ENCODE measurements around the gene QRFPR. TPM values are rescaled to one million over a fixed set of nuclear protein-coding genes. Genes with fewer than 3 reads are reported as not detected.

The QRFPR gene
- total and polyA plus RNA-seq, 3 donors from 2014 or later, result 0.54 to 2.4 (median 0.93) TPM

DNA sequence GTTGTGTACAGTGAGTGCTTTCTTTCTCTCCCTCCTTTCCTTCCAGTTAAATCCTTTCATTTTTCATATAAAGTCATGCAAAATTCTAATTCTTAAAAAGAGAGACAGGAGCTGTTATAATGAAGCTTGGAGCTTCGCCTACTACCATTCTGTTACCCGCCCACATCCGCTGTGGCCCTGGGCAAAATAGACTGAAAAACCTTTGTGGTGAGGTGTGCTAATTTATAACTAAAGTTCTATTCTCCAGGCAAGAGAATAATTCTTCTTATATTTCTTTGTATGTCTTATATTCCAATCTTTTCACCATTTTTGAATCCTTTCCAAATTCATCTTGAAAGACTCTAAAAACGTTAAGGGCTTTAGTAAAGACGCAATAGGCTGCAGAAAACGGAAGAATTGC, 7.0 kb downstream of the QRFPR start:
- Histone ChIP-seq H3K9me3 (no peaks in the 10 kb centered on the region), H3K27ac (no peak overlapping the region), H3K36me3 (ENCODE audit: low read depth, missing control alignments) (no peaks in the 10 kb centered on the region), H3K4me3 (no peak overlapping the region), H3K4me1 (no peaks in the 10 kb centered on the region), H3K27me3 (no peaks in the 10 kb centered on the region)
- 77 to 87% methylated on average over 6 of the region's 6 CpGs for WGBS, 2 donors
- DNase-seq, result no peak
- intact Hi-C loops (cut with DNase I; ENCODE audit: low total_unique reads), result loop anchor here (5.0 kb wide), 1 partner anchor 283 kb away; no protein-coding TSS in a partner anchor
- TF ChIP-seq, protein P1, sequence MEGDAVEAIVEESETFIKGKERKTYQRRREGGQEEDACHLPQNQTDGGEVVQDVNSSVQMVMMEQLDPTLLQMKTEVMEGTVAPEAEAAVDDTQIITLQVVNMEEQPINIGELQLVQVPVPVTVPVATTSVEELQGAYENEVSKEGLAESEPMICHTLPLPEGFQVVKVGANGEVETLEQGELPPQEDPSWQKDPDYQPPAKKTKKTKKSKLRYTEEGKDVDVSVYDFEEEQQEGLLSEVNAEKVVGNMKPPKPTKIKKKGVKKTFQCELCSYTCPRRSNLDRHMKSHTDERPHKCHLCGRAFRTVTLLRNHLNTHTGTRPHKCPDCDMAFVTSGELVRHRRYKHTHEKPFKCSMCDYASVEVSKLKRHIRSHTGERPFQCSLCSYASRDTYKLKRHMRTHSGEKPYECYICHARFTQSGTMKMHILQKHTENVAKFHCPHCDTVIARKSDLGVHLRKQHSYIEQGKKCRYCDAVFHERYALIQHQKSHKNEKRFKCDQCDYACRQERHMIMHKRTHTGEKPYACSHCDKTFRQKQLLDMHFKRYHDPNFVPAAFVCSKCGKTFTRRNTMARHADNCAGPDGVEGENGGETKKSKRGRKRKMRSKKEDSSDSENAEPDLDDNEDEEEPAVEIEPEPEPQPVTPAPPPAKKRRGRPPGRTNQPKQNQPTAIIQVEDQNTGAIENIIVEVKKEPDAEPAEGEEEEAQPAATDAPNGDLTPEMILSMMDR (IDR thresholded peaks at IDR 0.05), result no peak
- no peak for TF ChIP-seq POLR2A (IDR thresholded peaks at IDR 0.05)

DNA sequence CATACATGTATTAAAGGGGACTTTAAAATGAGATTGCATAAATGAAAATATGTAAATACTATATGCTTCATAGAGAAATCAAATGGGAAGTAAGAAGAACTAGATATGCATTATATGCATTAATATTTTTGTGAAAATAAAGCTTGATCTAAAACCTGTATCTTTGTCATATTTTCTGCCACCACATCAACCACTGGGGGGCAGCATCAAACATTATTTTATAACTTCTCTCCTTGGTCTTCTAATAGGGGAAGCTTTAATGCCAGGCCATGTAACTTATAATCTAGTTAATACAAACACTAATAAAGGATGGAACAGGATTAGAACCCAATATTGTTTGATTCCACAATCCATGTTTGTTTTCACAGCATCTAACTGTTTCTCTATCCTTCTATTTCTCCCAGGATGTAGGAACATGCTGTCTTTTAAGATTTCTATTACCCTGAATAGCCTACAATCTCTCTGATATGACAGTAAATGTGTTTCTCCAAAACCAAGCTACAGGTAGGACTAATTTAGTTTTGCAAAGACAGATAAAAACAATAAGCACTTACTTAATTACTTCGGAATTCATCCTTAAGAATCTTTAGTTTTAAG, 10.0 kb downstream of the QRFPR start:
- Histone ChIP-seq H3K9me3 (no peaks in the 10 kb centered on the region), H3K36me3 (ENCODE audit: low read depth, missing control alignments) (no peaks in the 10 kb centered on the region), H3K4me3 (no peak overlapping the region), H3K27ac (no peak overlapping the region), H3K27me3 (no peaks in the 10 kb centered on the region), H3K4me1 (no peaks in the 10 kb centered on the region)
- intact Hi-C loops (cut with DNase I; ENCODE audit: low total_unique reads), result loop anchor here (5.0 kb wide), 1 partner anchor 286 kb away; no protein-coding TSS in a partner anchor
- 86 to 87% methylated on average over 1 of the region's 1 CpG for WGBS, 2 donors
- TF ChIP-seq, protein P1 (IDR thresholded peaks at IDR 0.05), result peak; percentile 29 to 70 (median 58)
- no peak for TF ChIP-seq POLR2A (IDR thresholded peaks at IDR 0.05)
- DNase-seq, result peak; percentile 72

DNA sequence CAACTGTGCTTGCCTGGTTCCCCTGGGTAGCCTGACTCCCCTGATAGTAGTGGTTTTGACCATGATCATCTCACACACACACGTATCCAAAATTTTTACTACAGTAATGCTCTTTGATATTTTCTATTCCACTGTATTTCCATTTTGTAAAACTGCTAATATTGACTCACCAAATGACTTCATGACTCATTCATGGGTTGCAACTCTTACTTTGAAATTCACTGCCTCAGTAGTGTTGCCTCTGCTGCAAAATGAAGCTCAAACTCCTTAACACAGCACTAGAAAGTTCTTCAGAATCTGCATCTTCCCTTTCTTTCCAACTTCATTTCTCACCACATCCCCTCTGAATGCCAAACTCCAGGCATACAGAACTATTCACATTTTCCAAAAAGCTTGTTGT, 20.3 kb downstream of the QRFPR start:
- no peak overlapping the region for H3K27ac ChIP-seq
- no peaks in the 10 kb centered on the region for H3K36me3 ChIP-seq (ENCODE audit: low read depth, missing control alignments)
- WGBS, 2 donors, result 88 to 94% methylated on average over 1 of the region's 1 CpG
- TF ChIP-seq, protein P1 (IDR thresholded peaks at IDR 0.05), result no peak
- TF ChIP-seq POLR2A (IDR thresholded peaks at IDR 0.05), result no peak
- H3K27me3 ChIP-seq, result no peaks in the 10 kb centered on the region
- no peaks in the 10 kb centered on the region for H3K4me1 ChIP-seq
- no peak for DNase-seq
- H3K4me3 ChIP-seq, result no peak overlapping the region
- H3K9me3 ChIP-seq, result no peaks in the 10 kb centered on the region
- intact Hi-C loops (cut with DNase I; ENCODE audit: low total_unique reads), result loop anchor here (10.0 kb wide), 1 partner anchor 374 kb away; no protein-coding TSS in a partner anchor

DNA sequence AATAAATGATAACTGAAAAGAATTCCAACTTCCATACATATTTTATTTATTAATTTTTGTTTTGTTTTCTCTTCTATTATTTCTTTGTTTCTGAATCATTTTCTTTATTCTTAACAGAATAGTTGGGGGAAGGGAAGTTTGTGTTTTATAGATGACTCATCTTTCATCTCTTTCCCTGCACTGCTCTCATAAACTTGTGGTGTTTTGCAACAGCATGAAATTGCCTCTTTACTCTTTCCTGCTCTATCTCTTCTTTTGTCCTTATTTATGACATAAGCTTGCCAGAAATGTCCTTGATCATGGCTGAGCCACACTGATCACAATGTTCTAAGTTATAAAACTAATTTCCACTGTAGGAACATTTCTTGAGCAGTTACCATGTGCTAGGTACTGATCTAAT, 22.3 kb downstream of the QRFPR start:
- TF ChIP-seq, protein P1 (IDR thresholded peaks at IDR 0.05), result no peak
- TF ChIP-seq POLR2A (IDR thresholded peaks at IDR 0.05), result no peak
- Histone ChIP-seq H3K27me3 (no peaks in the 10 kb centered on the region), H3K36me3 (ENCODE audit: low read depth, missing control alignments) (no peaks in the 10 kb centered on the region), H3K27ac (no peak overlapping the region), H3K4me3 (no peak overlapping the region), H3K9me3 (no peaks in the 10 kb centered on the region), H3K4me1 (no peaks in the 10 kb centered on the region)
- DNase-seq, result no peak
- intact Hi-C loops (cut with DNase I; ENCODE audit: low total_unique reads), result no loop called here

DNA sequence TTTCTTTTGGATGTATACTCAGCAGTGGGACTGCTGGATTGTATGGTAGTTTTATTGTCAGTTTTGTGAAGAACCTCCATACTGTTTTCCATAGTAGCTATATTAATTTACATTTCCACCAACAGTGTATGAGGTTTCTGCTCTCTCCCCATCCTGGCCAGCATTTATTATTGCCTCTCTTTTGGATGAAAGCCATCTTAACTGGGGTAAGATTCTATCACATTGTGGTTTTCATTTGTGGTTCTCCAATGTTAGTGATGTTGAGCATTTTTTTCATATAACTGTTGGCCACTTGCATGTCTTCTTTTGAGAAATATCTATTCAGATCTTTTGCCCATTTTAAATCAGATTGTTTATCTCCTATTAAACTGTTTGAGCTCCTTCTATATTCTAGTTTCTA, 27.6 kb downstream of the QRFPR start:
- no peak for TF ChIP-seq POLR2A (IDR thresholded peaks at IDR 0.05)
- TF ChIP-seq, protein P1 (IDR thresholded peaks at IDR 0.05), result no peak
- H3K9me3 ChIP-seq, result no peaks in the 10 kb centered on the region
- no peaks in the 10 kb centered on the region for H3K27me3 ChIP-seq
- H3K36me3 ChIP-seq (ENCODE audit: low read depth, missing control alignments), result no peaks in the 10 kb centered on the region
- no peak overlapping the region for H3K27ac ChIP-seq
- intact Hi-C loops (cut with DNase I; ENCODE audit: low total_unique reads), result no loop called here
- no peaks in the 10 kb centered on the region for H3K4me1 ChIP-seq
- H3K4me3 ChIP-seq, result no peak overlapping the region
- no peak for DNase-seq

All from testis (tissue), 3 donors.